ENCODE results near the gene WNK3.

DNA sequence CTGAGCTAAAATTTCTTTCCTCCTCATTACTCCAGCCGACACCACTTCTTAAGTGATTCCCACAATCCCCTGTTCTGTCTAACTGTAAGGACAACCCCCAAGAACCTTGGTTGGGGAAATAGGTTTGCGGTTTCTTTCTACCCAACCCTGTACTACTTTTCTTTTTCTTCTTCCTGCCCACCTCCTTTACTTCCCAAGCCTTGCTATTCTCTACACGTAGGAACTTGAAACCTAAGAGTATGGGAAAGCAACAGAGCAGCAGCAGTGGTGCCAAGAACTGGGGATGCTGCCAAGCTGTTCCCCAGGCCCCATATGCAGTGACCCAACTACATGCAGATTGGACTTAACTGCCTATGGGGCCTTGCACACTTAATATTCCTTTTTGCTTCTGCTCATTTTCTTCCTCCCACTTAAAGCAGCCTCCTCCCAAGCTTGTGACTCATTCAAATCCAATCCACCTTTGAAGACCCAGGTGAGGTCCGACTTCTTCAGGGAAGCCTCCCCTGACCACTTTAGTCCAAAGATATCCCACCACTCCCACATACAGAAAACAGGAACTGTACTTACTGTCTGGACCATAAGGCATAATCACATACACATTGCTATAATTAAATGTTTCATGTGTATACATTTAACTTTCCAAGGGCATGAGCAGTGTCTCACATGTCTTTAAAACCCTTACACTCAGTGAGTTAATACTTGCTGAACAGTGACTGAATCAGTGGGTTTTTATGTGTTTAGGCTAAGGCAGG, 176.5 kb downstream of the WNK3 start:
- TF ChIP-seq, protein P1, sequence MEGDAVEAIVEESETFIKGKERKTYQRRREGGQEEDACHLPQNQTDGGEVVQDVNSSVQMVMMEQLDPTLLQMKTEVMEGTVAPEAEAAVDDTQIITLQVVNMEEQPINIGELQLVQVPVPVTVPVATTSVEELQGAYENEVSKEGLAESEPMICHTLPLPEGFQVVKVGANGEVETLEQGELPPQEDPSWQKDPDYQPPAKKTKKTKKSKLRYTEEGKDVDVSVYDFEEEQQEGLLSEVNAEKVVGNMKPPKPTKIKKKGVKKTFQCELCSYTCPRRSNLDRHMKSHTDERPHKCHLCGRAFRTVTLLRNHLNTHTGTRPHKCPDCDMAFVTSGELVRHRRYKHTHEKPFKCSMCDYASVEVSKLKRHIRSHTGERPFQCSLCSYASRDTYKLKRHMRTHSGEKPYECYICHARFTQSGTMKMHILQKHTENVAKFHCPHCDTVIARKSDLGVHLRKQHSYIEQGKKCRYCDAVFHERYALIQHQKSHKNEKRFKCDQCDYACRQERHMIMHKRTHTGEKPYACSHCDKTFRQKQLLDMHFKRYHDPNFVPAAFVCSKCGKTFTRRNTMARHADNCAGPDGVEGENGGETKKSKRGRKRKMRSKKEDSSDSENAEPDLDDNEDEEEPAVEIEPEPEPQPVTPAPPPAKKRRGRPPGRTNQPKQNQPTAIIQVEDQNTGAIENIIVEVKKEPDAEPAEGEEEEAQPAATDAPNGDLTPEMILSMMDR (conservative IDR thresholded peaks at IDR 0.05; ENCODE audit: low read depth, low read length) = no peak
- TF ChIP-seq EZH2phosphoT487 (IDR thresholded peaks at IDR 0.05; ENCODE audit: borderline replicate concordance, low read length) (no peak), EZH2 (IDR thresholded peaks at IDR 0.05; ENCODE audit: low read length, unreplicated experiment) (no peak)

Measured in PC-3 (cell line).